GM12801 (cell line): Measurements from ENCODE around the gene VDR.

Experiments
- CTCF ChIP-seq: IDR thresholded peaks from one replicate; pipeline ENCODE4 v1.5.1; 2011; ENCODE audit warnings: control low read depth; ENCODE audit not compliant: insufficient read length; ENCODE audit errors: extremely low read depth

The VDR gene

GRCh38 chr12:47876440-47876960, 28.3 kb downstream of the VDR start:
- no peak for TF ChIP-seq CTCF

- no peak for TF ChIP-seq CTCF
Observed at GRCh38 chr12:47875746-47876439, 28.9 kb downstream of the VDR start.

- TF ChIP-seq CTCF: no peak
Observed at GRCh38 chr12:47874316-47874715, 30.5 kb downstream of the VDR start.

GRCh38 chr12:47870175-47870781, 34.5 kb downstream of the VDR start:
- no peak for TF ChIP-seq CTCF

GRCh38 chr12:47868552-47869031, 36.2 kb downstream of the VDR start:
- TF ChIP-seq CTCF: no peak

GRCh38 chr12:47868041-47868440, 36.8 kb downstream of the VDR start:
- TF ChIP-seq CTCF: no peak

- no peak for TF ChIP-seq CTCF
Observed at GRCh38 chr12:47867495-47867941, 37.3 kb downstream of the VDR start.
